Hair follicular keratinocyte (primary cell): ENCODE results near the gene BORCS8. TPM values are rescaled to one million over a fixed set of nuclear protein-coding genes. Genes with fewer than 3 reads are reported as not detected.

Experiments used
- total RNA-seq: library from RNA; depleted of rRNA; stranded (reverse); fragments of >200 nt; gene quantifications from 2 replicates; pipeline ENCODE4 v1.2.3, GENCODE V29; 2015

Gene BORCS8
- 12.7 and 15.9 TPM in 2 replicates for total RNA-seq

DNA sequence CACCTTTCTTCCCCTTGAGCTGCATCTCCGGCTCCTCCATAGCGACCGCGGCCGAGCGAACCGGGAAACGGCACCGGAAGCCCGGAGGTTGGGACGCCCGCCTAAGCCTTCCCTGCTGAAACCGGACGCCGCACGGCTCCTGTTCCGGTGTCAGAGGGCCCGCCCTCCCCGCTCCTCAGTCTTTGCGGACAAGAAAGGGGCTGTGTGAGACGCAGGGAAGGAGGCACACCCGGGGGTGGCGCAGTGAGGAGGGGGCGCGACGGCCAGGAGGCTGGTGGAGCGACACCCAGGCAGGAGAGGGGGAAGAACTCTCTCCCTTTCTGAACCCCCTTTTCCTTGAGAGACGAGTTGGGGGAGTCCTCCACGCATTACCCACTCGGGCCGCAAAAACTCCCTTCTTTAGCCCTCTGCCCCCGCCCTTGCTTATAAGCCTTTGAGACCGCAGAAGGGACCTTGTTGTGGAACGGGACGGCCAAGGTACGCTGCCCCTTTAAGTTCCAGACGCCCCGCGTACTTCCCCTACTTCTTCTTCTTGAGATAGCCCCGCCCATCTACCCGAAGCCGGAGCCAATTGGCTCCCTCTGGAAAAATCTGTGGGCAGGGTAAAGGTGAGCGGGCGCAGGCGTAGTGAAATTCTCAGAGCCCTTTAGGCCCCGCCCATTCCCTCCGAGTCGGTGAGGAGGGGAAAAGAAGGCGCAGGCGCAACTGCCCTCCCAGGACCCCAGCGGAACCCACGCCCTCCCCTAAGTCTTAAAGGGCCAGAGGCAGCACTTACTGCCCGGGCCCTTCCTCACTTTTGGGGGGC, at the start of gene BORCS8, which contains the start of gene RFXANK:
Gene BORCS8 (minus strand): TSS at position 75 of the 805 bp plus-strand sequence. CDS start 35 bp downstream, at position 40.
Gene RFXANK (plus strand): TSS at position 181 of the 805 bp plus-strand sequence. CDS start 1,689 bp downstream, outside the sequence.

DNA sequence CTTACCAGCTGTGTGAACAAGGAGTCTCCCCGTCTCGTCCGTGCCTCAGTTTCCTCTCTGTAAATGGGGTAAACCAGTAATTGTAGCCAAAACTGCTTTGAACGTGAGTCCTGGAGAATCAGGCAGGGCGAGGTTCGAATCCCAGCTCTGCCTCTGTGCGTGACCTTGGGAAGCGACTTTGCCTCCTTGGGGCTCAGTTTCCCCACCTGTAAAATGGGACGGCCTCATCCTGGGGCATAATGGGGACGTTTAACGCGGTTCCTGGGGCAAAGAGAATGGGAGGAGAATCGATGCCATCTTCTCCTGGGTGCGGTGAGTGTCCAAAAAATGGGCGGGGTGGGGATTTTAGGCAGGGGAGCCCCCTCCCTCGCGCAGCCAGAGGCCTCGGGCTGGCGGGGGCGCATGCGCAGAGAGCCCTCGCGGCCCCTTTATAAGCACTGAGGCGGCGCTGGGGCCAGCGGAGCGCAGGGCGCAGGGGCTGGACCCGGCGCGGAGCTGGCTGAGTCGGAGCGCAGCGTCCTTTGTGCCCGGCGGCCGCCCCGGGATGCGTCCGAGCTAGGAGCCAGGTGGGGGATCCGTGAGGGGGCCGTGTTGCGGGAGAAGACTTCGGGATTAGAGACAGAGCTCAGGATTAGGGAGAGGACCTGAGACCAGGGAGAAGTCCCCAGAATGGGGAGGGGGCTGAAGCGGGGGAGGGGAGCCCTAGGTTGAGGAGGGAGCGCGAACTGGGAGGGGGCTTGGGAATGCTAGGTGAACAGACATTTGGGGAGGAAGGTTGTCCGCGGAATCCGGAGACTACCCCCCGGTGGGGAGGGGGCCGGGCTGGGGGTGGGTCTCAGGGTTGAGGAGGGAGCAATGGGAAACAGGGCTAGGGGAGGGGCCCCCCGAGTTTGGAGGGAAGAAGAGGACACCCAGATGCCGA, 19.8 kb upstream of the BORCS8 start, which contains the start of gene NCAN:
Gene NCAN (plus strand): TSS at position 460 of the 922 bp plus-strand sequence. CDS start 4,996 bp downstream, outside the sequence.

DNA sequence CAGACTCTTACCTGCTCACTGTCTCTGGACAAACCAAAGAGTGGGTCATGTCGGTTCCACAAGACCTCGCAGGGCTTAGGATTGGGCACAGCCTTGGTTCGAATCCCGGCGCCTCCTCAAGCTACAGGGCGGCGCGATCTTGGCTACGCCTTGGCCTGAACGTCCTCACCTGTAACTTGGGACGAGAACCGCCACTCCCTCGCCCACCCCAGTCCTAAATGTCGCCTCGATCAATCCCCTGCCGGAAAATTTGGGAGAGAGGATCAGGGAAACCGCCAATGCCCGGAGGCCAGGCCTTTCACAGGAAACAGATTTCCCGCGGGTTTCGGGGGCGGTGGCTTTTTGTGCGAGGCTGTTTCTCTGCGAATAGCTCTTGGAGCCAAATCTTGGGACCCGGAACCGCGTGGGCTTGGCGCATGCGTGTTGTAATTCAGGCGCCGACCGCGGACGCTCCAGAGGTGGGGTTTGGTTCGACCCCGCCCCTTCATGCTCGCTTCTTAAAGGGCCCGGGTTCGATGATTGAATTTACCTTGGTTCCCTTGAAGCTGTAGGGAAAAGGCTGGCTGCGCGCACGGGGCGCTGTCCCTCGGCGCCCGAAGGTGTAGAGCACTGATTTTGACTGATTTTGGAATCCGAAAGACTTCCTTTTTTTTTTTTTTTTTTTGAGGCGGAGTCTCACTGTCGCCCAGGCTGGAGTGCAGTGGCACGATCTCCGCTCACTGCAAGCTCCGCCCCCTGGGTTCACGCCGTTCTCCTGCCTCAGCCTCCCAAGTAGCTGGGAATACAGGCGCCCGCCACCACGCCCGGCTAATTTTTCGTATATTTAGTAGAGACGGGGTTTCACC, 11.3 kb upstream of the BORCS8 start, which contains the start of gene NR2C2AP:
Gene NR2C2AP (minus strand): TSS at position 403 of the 845 bp plus-strand sequence. CDS start 354 bp downstream, at position 49.

DNA sequence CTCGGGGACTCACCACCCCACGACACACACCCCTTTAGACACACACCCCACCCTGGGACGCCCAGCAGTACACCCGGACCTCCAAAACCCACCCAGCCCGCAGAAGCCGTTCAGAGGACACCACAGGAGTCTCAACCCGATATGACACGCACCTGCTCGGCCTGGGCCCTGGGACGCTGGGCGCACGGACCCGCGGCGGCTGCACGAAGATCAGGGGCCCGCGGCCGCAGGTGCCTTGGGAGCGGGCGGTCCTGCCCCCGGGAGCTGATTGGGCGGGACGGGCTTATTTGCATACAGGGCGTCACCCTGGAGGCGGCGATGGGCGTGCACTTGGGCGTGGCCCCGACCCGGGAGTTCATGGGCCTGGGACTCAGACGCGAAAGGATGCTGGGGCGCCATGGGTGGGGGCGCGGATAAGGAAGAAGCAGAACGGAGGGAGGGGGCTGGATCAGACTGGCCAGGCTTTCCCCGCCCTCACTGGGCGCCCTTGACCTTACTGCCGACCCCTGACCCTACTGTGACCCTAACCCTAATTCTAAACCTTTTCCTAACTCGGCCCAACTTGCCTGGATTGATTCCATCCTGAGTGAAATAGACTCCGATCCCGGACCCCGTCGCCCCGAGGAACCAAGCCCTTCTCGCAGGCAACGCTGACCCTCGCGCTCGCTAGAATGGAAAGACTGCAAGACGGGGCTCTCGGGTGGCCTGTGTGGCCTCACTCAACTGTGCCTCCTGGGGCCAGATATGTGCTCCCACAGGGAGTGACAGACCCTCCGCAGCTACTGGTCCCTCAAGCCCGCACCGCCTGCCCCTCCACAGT, 21.7 kb downstream of the BORCS8 start, which contains the start of gene MEF2B:
Gene MEF2B (minus strand): TSS at position 211 of the 820 bp plus-strand sequence. CDS start 19,528 bp downstream, outside the sequence.

DNA sequence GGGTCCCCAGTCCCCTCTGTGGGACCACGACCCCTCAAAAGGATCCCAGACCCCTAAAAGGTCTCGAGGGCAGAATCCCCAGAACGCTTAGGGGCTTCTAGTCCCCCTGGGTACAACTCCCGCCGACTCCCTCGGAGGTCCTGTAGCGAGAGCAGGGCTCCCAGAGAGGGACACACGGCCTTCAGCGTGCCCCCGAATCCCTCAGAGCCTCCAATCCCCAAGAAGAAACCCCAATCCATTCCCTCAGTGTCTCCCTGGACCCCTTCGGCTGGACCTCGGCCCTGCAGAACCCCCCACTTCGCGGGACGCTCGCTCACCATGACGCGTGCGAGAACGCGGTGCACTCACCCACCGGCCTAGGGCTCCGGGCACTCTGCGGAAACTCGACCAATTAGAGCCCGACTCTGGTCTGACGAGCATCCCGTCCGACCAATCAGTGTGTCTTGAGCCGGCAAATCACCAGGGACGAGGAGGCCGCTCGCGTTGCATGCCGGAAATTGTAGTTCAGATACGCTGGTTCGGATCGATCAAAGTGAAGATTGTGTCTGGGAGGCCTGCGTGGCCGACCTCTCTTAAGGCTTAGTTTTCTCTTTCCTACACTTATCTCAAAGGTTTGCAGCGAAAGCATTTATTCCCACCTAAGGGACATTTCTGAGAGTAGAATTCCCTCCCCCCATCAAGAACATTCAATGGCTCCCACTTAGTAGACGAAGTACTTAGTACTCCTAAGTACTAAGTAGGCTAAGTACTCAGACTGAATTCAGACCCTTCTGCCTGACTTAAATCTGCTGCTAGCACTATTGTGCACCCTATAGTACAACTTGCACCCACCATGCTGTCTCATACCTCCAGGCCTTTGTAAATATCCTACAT, 53.6 kb downstream of the BORCS8 start, which contains the start of gene TMEM161A:
Gene TMEM161A (minus strand): TSS at position 370 of the 873 bp plus-strand sequence. CDS start 50 bp downstream, at position 320.

Other genes with a start within 250 kb of the BORCS8 start
- gene SUGP2, start 158.6 kb downstream of the BORCS8 start, total RNA-seq: 17.4 and 19.0 TPM in 2 replicates
- 32.1 and 58.4 TPM in 2 replicates for gene ARMC6, start 158.5 kb downstream of the BORCS8 start, total RNA-seq
- 0.99 and 2.8 TPM in 2 replicates for gene SLC25A42, start 128.2 kb downstream of the BORCS8 start, total RNA-seq
- gene TMEM161A, start 53.7 kb downstream of the BORCS8 start, total RNA-seq: 31.7 and 34.8 TPM in 2 replicates
- gene MEF2B, start 21.9 kb downstream of the BORCS8 start, total RNA-seq: 0.11 TPM in 1 of 2 replicates, not detected in the other
- 76.4 and 79.7 TPM in 2 replicates for gene RFXANK, start 106 bp upstream of the BORCS8 start, total RNA-seq
- gene NR2C2AP, start 11.3 kb upstream of the BORCS8 start, total RNA-seq: 14.3 and 27.3 TPM in 2 replicates
- not detected in 2 replicates for gene NCAN, start 19.8 kb upstream of the BORCS8 start, total RNA-seq
- not detected in 2 replicates for gene TM6SF2, start 81.1 kb upstream of the BORCS8 start, total RNA-seq
- 17.6 and 19.9 TPM in 2 replicates for gene SUGP1, start 128.4 kb upstream of the BORCS8 start, total RNA-seq
- gene MAU2, start 128.7 kb upstream of the BORCS8 start, total RNA-seq: 9.5 and 14.8 TPM in 2 replicates
- gene GATAD2A, start 213.5 kb upstream of the BORCS8 start, total RNA-seq: 57.1 and 57.8 TPM in 2 replicates